SU-DHL-6 (cell line): ENCODE results near the gene DR1.

ENCODE experiments used
- CTCF ChIP-seq: fragments of 200-600 bp; sonication (generic); IDR thresholded peaks from one replicate; pipeline ENCODE4 v1.5.1; 2017; ENCODE audit warnings: antibody characterized with exemption, mild to moderate bottlenecking, low read length, moderate library complexity; ENCODE audit not compliant: insufficient read depth, poor library complexity, severe bottlenecking
- EZH2phosphoT487 ChIP-seq: fragments of 200-600 bp; sonication (generic), shearing (Covaris generic); conservative IDR thresholded peaks from 2 replicates; pipeline ENCODE4 v1.6.1; 2018; ENCODE audit warnings: mild to moderate bottlenecking, antibody characterized with exemption, low read length, moderate library complexity, mixed read lengths

GRCh38 chr1:93350875-93351274 lies 5.2 kb downstream of the DR1 start:
- TF ChIP-seq CTCF: no peak
- TF ChIP-seq EZH2phosphoT487: no peak
